IPS DF 6.9 (cell line): Measurements from ENCODE around the gene NECTIN3.

Source experiments
- DNase-seq: peaks from one replicate; pipeline ENCODE4 v3.0.0-alpha.2; 2013; ENCODE audit warnings: low read depth, low spot score
- H3K27ac ChIP-seq: one replicate; pipeline ENCODE4 v1.5.1; 2013; ENCODE audit warnings: low read length, control low read depth
- H3K27me3 ChIP-seq: 2 replicates; pipeline ENCODE4 v1.6.1; 2013; ENCODE audit warnings: mild to moderate bottlenecking, low read length; ENCODE audit not compliant: control insufficient read depth, insufficient read depth
- H3K36me3 ChIP-seq: 2 replicates; pipeline ENCODE4 v1.6.1; 2013; ENCODE audit warnings: low read length; ENCODE audit not compliant: control insufficient read depth, insufficient read depth
- H3K4me1 ChIP-seq: 2 replicates; pipeline ENCODE4 v1.6.1; 2013; ENCODE audit warnings: low read length; ENCODE audit not compliant: control insufficient read depth, insufficient read depth
- H3K4me3 ChIP-seq: 2 replicates; pipeline ENCODE4 v1.5.1; 2013; ENCODE audit warnings: mild to moderate bottlenecking, low read length
- H3K9me3 ChIP-seq: 2 replicates; pipeline ENCODE4 v1.6.1; 2013; ENCODE audit warnings: low read length, inconsistent platforms; ENCODE audit not compliant: control insufficient read depth, insufficient read depth
- WGBS: extraction: QIAGEN DNeasy Blood & Tissue Kit; methylation state at CpG from one replicate; pipeline ENCODE4 v1.1.7; 2013; ENCODE audit warnings: mixed read lengths, missing lambda C conversion rate; ENCODE audit not compliant: insufficient read length, insufficient coverage; 5-methylcytosine and 5-hydroxymethylcytosine counted together

NECTIN3 gene

GRCh38 chr3:111236836-111237713 lies 165.5 kb downstream of the NECTIN3 start:
- no peak overlapping the region for H3K27ac ChIP-seq
- no peak for DNase-seq

GRCh38 chr3:111237946-111238345 lies 166.3 kb downstream of the NECTIN3 start:
- no peak for DNase-seq
- H3K27ac ChIP-seq, result no peak overlapping the region
- WGBS, result no CpG with 5 or more reads among the region's 1 CpG
- H3K36me3 ChIP-seq, result no peaks in the 10 kb centered on the region
- no peaks in the 10 kb centered on the region for H3K4me1 ChIP-seq
- no peak overlapping the region for H3K4me3 ChIP-seq
- H3K9me3 ChIP-seq, result no peaks in the 10 kb centered on the region
- H3K27me3 ChIP-seq, result no peaks in the 10 kb centered on the region; the same call in 1 of the 2 replicates

More at GRCh38 chr3:111236836-111237713, 165.5 kb downstream of the NECTIN3 start:
- Histone ChIP-seq H3K36me3 (no peaks in the 10 kb centered on the region), H3K4me3 (no peak overlapping the region), H3K27me3 (no peaks in the 10 kb centered on the region; the same call in 1 of the 2 replicates), H3K9me3 (no peaks in the 10 kb centered on the region), H3K4me1 (no peaks in the 10 kb centered on the region)
- WGBS, result no CpG with 5 or more reads among the region's 6 CpGs

GRCh38 chr3:111238885-111239284 lies 167.3 kb downstream of the NECTIN3 start:
- Histone ChIP-seq H3K27ac (no peak overlapping the region), H3K4me1 (no peaks in the 10 kb centered on the region), H3K27me3 (no peaks in the 10 kb centered on the region; the same call in 1 of the 2 replicates), H3K36me3 (no peaks in the 10 kb centered on the region), H3K9me3 (no peaks in the 10 kb centered on the region), H3K4me3 (no peak overlapping the region)
- WGBS, result no CpG with 5 or more reads among the region's 1 CpG
- no peak for DNase-seq

- no peak for DNase-seq
- no peaks in the 10 kb centered on the region; the same call in 1 of the 2 replicates for H3K27me3 ChIP-seq
- no peak overlapping the region for H3K27ac ChIP-seq
- H3K4me3 ChIP-seq, result no peak overlapping the region
- no peaks in the 10 kb centered on the region for H3K4me1 ChIP-seq
- WGBS, result no CpG with 5 or more reads among the region's 1 CpG
- no peaks in the 10 kb centered on the region for H3K36me3 ChIP-seq
- H3K9me3 ChIP-seq, result no peaks in the 10 kb centered on the region
These were observed 170.3 kb downstream of the NECTIN3 start for GRCh38 chr3:111241960-111242359.
